ENCODE measurements around the gene PRIMPOL. TPM values are rescaled to one million over a fixed set of nuclear protein-coding genes. Genes with fewer than 3 reads are reported as not detected.
A peak's percentile ranks its signal among the peaks of the same experiment; 100 is the strongest.

The PRIMPOL gene
- total and polyA plus RNA-seq, 9 of the 15 experiments (the other 6 are each of a cell fraction or from before 2014, with no cell fraction given), result 11.0 to 32.0 (median 16.1) TPM

DNA sequence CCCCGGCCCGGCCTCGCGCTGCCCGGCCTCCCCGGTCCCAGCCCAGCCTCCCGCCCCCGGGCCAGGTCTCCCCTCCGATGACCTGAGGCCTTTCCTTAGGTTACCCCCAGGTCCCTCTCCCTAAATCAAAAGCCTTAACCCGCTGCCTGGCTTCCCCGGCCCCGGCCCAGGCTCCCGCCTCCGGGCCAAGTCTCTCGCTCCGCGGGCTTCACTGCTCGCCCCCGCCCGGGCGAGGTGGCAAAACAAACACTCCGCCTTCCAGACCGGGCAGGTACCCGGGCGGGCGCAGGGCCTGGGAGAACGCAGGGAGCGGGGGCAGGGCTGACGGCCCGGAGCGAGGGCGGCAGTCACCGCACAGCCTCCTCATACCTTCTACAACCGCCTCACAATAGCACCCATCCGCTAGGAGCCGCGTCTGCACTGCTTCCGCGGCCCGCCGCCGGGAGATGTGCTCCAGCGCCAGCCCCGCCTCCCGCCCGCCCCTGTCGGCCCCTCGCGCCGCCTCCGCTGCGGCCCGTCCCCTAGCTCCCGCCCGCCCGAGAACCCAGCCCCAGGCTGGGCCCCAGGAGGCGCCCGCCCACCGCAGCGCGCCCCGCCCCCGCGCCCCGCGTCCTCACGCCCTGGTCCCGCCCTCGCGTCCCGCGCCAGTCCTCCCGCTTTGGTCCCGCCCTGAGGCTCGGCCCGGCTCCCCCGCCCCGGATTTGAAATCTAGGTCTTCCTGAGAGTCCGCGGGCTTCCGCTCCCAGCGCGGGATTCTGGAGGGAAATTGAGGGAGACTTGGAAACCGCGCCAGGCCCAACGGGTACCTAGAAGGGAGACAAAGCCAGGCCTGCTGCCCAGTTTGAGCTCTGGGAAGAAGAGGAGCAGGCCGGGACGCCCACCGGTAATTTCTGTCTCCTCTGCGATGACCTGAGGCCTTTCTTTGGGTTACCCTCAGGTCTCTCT is at the start of gene PRIMPOL, which contains the start of gene CASP3 (continued):
- TF ChIP-seq, protein P1, sequence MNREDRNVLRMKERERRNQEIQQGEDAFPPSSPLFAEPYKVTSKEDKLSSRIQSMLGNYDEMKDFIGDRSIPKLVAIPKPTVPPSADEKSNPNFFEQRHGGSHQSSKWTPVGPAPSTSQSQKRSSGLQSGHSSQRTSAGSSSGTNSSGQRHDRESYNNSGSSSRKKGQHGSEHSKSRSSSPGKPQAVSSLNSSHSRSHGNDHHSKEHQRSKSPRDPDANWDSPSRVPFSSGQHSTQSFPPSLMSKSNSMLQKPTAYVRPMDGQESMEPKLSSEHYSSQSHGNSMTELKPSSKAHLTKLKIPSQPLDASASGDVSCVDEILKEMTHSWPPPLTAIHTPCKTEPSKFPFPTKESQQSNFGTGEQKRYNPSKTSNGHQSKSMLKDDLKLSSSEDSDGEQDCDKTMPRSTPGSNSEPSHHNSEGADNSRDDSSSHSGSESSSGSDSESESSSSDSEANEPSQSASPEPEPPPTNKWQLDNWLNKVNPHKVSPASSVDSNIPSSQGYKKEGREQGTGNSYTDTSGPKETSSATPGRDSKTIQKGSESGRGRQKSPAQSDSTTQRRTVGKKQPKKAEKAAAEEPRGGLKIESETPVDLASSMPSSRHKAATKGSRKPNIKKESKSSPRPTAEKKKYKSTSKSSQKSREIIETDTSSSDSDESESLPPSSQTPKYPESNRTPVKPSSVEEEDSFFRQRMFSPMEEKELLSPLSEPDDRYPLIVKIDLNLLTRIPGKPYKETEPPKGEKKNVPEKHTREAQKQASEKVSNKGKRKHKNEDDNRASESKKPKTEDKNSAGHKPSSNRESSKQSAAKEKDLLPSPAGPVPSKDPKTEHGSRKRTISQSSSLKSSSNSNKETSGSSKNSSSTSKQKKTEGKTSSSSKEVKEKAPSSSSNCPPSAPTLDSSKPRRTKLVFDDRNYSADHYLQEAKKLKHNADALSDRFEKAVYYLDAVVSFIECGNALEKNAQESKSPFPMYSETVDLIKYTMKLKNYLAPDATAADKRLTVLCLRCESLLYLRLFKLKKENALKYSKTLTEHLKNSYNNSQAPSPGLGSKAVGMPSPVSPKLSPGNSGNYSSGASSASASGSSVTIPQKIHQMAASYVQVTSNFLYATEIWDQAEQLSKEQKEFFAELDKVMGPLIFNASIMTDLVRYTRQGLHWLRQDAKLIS (CRISPR knock-in tag; IDR thresholded peaks at IDR 0.05), result peak; percentile 97
- TF ChIP-seq KLF10 (CRISPR knock-in tag; IDR thresholded peaks at IDR 0.05) (no peak), DACH1 (IDR thresholded peaks at IDR 0.05; ENCODE audit: partially characterized antibody) (no peak), RBM25 (IDR thresholded peaks at IDR 0.05; ENCODE audit: low read depth, low read length, severe bottlenecking) (peak; percentile 38), FOXA3 (CRISPR knock-in tag; conservative IDR thresholded peaks at IDR 0.05 in 1 of 2, IDR thresholded peaks at IDR 0.05 in 1 of 2) (no peak; a peak in 1 of 4 replicates), SAFB (IDR thresholded peaks at IDR 0.05; ENCODE audit: borderline replicate concordance, low read depth, low read length) (no peak), SMAD4 (CRISPR knock-in tag; conservative IDR thresholded peaks at IDR 0.05) (peak; percentile 87), NRF1 (conservative IDR thresholded peaks at IDR 0.05 in 1 of 2, IDR thresholded peaks at IDR 0.05 in 1 of 2) (peak; percentile 33 to 37; a peak in 2 of 4 replicates), RBM15 (IDR thresholded peaks at IDR 0.05; ENCODE audit: insufficient read depth, low read length) (no peak), ZNF431 (CRISPR knock-in tag; IDR thresholded peaks at IDR 0.05) (no peak), POLR2AphosphoS5 (IDR thresholded peaks at IDR 0.05; ENCODE audit: control insufficient read depth, insufficient read depth, low read depth, low read length) (peak; percentile 72)
- TF ChIP-seq, protein P2, sequence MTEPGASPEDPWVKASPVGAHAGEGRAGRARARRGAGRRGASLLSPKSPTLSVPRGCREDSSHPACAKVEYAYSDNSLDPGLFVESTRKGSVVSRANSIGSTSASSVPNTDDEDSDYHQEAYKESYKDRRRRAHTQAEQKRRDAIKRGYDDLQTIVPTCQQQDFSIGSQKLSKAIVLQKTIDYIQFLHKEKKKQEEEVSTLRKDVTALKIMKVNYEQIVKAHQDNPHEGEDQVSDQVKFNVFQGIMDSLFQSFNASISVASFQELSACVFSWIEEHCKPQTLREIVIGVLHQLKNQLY (CRISPR knock-in tag; conservative IDR thresholded peaks at IDR 0.05), result no peak
- TF ChIP-seq, protein P3, sequence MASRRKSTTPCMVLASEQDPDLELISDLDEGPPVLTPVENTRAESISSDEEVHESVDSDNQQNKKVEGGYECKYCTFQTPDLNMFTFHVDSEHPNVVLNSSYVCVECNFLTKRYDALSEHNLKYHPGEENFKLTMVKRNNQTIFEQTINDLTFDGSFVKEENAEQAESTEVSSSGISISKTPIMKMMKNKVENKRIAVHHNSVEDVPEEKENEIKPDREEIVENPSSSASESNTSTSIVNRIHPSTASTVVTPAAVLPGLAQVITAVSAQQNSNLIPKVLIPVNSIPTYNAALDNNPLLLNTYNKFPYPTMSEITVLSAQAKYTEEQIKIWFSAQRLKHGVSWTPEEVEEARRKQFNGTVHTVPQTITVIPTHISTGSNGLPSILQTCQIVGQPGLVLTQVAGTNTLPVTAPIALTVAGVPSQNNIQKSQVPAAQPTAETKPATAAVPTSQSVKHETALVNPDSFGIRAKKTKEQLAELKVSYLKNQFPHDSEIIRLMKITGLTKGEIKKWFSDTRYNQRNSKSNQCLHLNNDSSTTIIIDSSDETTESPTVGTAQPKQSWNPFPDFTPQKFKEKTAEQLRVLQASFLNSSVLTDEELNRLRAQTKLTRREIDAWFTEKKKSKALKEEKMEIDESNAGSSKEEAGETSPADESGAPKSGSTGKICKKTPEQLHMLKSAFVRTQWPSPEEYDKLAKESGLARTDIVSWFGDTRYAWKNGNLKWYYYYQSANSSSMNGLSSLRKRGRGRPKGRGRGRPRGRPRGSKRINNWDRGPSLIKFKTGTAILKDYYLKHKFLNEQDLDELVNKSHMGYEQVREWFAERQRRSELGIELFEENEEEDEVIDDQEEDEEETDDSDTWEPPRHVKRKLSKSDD (conservative IDR thresholded peaks at IDR 0.05; ENCODE audit: low read length), result no peak

All from K562 (cell line).